HepG2 (cell line): ENCODE data around the gene SDR42E2. TPM values are rescaled to one million over a fixed set of nuclear protein-coding genes. Genes with fewer than 3 reads are reported as not detected.

Source experiments
- ATAC-seq: fragments of 200-7000 bp; cut with Tn5 transposase; 3 replicates; pipeline ENCODE4 v1.9.1; 2020; ENCODE audit warnings: mild to moderate bottlenecking, moderate library complexity
- BruUV-seq: library from RNA; stranded (reverse); fragments of 400-500 nt; replicated peaks from 2 replicates; lab custom pipeline; 2021; lab: Mats Ljungman, UMichigan
- CTCF ChIA-PET: fragments of 300-600 bp; formaldehyde crosslinking; extraction: SDS; loops from one replicate; lab custom pipeline; 2021; ENCODE audit warnings: low total read pairs, inconsistent platforms, low intra/inter-chr PET ratio; lab: Yijun Ruan, JAX
- POLR2A ChIA-PET: fragments of 350-600 bp; sonication (Branson Sonifier 250); formaldehyde crosslinking; loops from one replicate; lab custom pipeline; 2020; ENCODE audit warnings: antibody characterized with exemption, inconsistent platforms; lab: Yijun Ruan, JAX
- DNase-seq: peaks from one replicate; pipeline ENCODE4 v3.0.0-alpha.2; 2015; ENCODE audit warnings: low spot score
- FAIRE-seq: peaks from 3 replicates; lab custom pipeline; 2011; peaks lifted over from hg19 to GRCh38; lab: Jason Lieb, UNC
- H2AFZ ChIP-seq: one replicate; pipeline ENCODE4 v1.6.1; 2011; ENCODE audit warnings: low read length, inconsistent platforms
- H3K27ac ChIP-seq: fragments of 300-600 bp; 3 replicates; pipeline ENCODE4 v1.8.0; 2011; ENCODE audit warnings: mixed run types, mild to moderate bottlenecking, mixed read lengths, low read length, inconsistent platforms; ENCODE audit not compliant: insufficient read depth; ENCODE audit errors: extremely low read length
- H3K27me3 ChIP-seq, 2 experiments: fragments of 200-600 bp in 1 of 2; 2 replicates in 1 of 2; 3 replicates in 1 of 2; pipeline versions ENCODE4 v1.6.0 to v1.8.0; 2011; ENCODE audit warnings: low read length in 2 of 2, mild to moderate bottlenecking in 2 of 2, moderate library complexity in 2 of 2, inconsistent platforms in 1 of 2; ENCODE audit not compliant: insufficient read depth in 2 of 2, control insufficient read depth in 1 of 2
- H3K36me3 ChIP-seq, 2 experiments: fragments of 200-600 bp in 1 of 2; replicated peaks in 1 of 2; 2 replicates in 1 of 2; 3 replicates in 1 of 2; pipeline versions ENCODE4 v1.5.1 to v1.8.0; 2011; ENCODE audit warnings: low read length in 2 of 2, inconsistent platforms in 1 of 2; ENCODE audit not compliant: insufficient read depth in 2 of 2, control insufficient read depth in 1 of 2
- H3K4me1 ChIP-seq: 2 replicates; pipeline ENCODE4 v1.5.1; 2012; ENCODE audit warnings: low read length, inconsistent platforms; ENCODE audit not compliant: insufficient read depth
- H3K4me2 ChIP-seq: 2 replicates; pipeline ENCODE4 v1.6.0; 2011; ENCODE audit warnings: low read depth, low read length, inconsistent platforms
- H3K4me3 ChIP-seq, 3 experiments: fragments of 200-600 bp in 1 of 3; sonication (generic), shearing (Covaris generic) in 1 of 3; replicated peaks in 1 of 3; 2 replicates each; pipeline ENCODE4 v1.5.1; 2011 to 2016; ENCODE audit warnings: low read length in 3 of 3, inconsistent platforms in 2 of 3, low read depth in 2 of 3, mild to moderate bottlenecking in 2 of 3, control low read depth in 1 of 3, mixed read lengths in 1 of 3; ENCODE audit not compliant: insufficient read depth in 1 of 3
- H3K79me2 ChIP-seq: one replicate; pipeline ENCODE4 v1.6.1; 2011; ENCODE audit warnings: low read length, inconsistent platforms; ENCODE audit not compliant: insufficient read depth
- H3K9ac ChIP-seq: 2 replicates; pipeline ENCODE4 v1.6.0; 2011; ENCODE audit warnings: mild to moderate bottlenecking, low read depth, low read length, inconsistent platforms; ENCODE audit not compliant: insufficient read depth
- H3K9me3 ChIP-seq: 2 replicates; pipeline ENCODE4 v1.5.1; 2012; ENCODE audit warnings: mild to moderate bottlenecking, low read length
- H4K20me1 ChIP-seq: 2 replicates; pipeline ENCODE4 v1.6.0; 2011; ENCODE audit warnings: inconsistent platforms, mild to moderate bottlenecking, low read length, moderate library complexity; ENCODE audit not compliant: insufficient read depth
- ATM ChIP-seq: fragments of 450-650 bp; IDR thresholded peaks from 2 replicates; pipeline ENCODE4 v1.7.1; 2017; ENCODE audit warnings: mild to moderate bottlenecking, borderline replicate concordance
- FOXK2 ChIP-seq: fragments of 450-650 bp; IDR thresholded peaks from 2 replicates; pipeline ENCODE4 v1.6.1; 2016
- FOXO4 ChIP-seq: sonication (generic); formaldehyde crosslinking; conservative IDR thresholded peaks from 2 replicates; pipeline ENCODE4 v1.8.1; 2023; ENCODE audit warnings: missing genetic modification reagents
- MED8 ChIP-seq: sonication (generic); formaldehyde crosslinking; IDR thresholded peaks from 2 replicates; pipeline ENCODE4 v1.8.1; 2023; ENCODE audit warnings: mild to moderate bottlenecking, missing genetic modification reagents; ENCODE audit not compliant: insufficient replicate concordance
- MYPOP ChIP-seq: sonication (generic); formaldehyde crosslinking; IDR thresholded peaks from 2 replicates; pipeline ENCODE4 v1.8.1; 2023; ENCODE audit warnings: mild to moderate bottlenecking, moderate library complexity, missing genetic modification reagents
- NR3C1 ChIP-seq: sonication (generic); formaldehyde crosslinking; IDR thresholded peaks from 2 replicates; pipeline ENCODE4 v1.4.0; 2020; ENCODE audit warnings: missing genetic modification reagents
- PLRG1 ChIP-seq: fragments of 450-650 bp; conservative IDR thresholded peaks from 2 replicates; pipeline ENCODE4 v1.6.1; 2016
- POLR2AphosphoS2 ChIP-seq: IDR thresholded peaks from 2 replicates; pipeline ENCODE4 v1.6.1; 2011; ENCODE audit warnings: low read depth, low read length, improper control_type of control experiment
- ZNF121 ChIP-seq: sonication (generic); formaldehyde crosslinking; IDR thresholded peaks from 2 replicates; pipeline ENCODE4 v1.5.0; 2020; ENCODE audit warnings: mild to moderate bottlenecking, missing genetic modification reagents
- ZNF260 ChIP-seq: sonication (generic); formaldehyde crosslinking; IDR thresholded peaks from 2 replicates; pipeline ENCODE4 v1.4.0; 2020; ENCODE audit warnings: missing genetic modification reagents, low read depth, mild to moderate bottlenecking, borderline replicate concordance
- ZNF280D ChIP-seq: sonication (generic); formaldehyde crosslinking; IDR thresholded peaks from 2 replicates; pipeline ENCODE4 v1.5.1; 2020; ENCODE audit warnings: mild to moderate bottlenecking, missing genetic modification reagents
- ZNF496 ChIP-seq: sonication (generic); formaldehyde crosslinking; IDR thresholded peaks from 2 replicates; pipeline ENCODE4 v1.8.1; 2023; ENCODE audit warnings: mild to moderate bottlenecking, moderate library complexity, missing genetic modification reagents; ENCODE audit not compliant: insufficient replicate concordance
- ZNF772 ChIP-seq: sonication (generic); formaldehyde crosslinking; IDR thresholded peaks from 2 replicates; pipeline ENCODE4 v1.5.0; 2020; ENCODE audit warnings: mild to moderate bottlenecking, missing genetic modification reagents
- ZSCAN20 ChIP-seq: sonication (generic); formaldehyde crosslinking; IDR thresholded peaks from 2 replicates; pipeline ENCODE4 v1.4.0; 2020; ENCODE audit warnings: missing genetic modification reagents, mild to moderate bottlenecking, borderline replicate concordance
- WGBS: methylation state at CpG from one replicate; pipeline ENCODE4 v1.1.6; 2017; ENCODE audit warnings: low lambda C conversion rate; 5-methylcytosine and 5-hydroxymethylcytosine counted together
- in situ Hi-C: cut with HindIII; loops from 2 replicates; pipeline ENCODE4 v1.10.0; 2017; ENCODE audit warnings: low pct_unique_long_range_greater_than_20kb; ENCODE audit not compliant: extremely low pct_ligation_motif_present
- intact Hi-C: fragments of 100-400 bp; cut with micrococcal nuclease; formaldehyde crosslinking; loops from one replicate; pipeline ENCODE4 v1.10.0; 2022; ENCODE audit not compliant: unreplicated experiment
- polyA plus RNA-seq, 8 experiments: library from polyadenylated mRNA; depleted of rRNA in 3 of 8; stranded (reverse) in 7 of 8; unstranded in 1 of 8; fragments of >200 nt; fragmentation: Illumina TruSeq in 4 of 8; extraction: Trizol in 4 of 8; gene quantifications; 2 replicates each; pipeline versions ENCODE4 v1.2.1 to v1.2.3, GENCODE V29; 2011 to 2016; ENCODE audit warnings: low read depth in 4 of 8, missing spikeins in 1 of 8, mixed read lengths in 1 of 8; ENCODE audit not compliant: insufficient read depth in 1 of 8
- total RNA-seq, 5 experiments: library from RNA; depleted of rRNA; stranded (reverse); fragments of >200 nt; fragmentation: Illumina TruSeq; extraction: Trizol; gene quantifications; 2 replicates each; pipeline ENCODE4 v1.2.3, GENCODE V29; 2016; ENCODE audit warnings: low read depth in 1 of 5

The SDR42E2 gene
- total and polyA plus RNA-seq, 2 of the 13 experiments (the other 11 are each of a cell fraction or from before 2014, with no cell fraction given): 0.05 to 0.11 TPM

GRCh38 chr16:22116095-22116700, 46.1 kb upstream of the SDR42E2 start (continued):
- TF ChIP-seq FOXO4 (CRISPR knock-in tag) (no peak), ATM (peak; percentile 90), PLRG1 (peak; percentile 76; the same call in 1 of the 2 replicates), FOXK2 (peak; percentile 50)

- CTCF ChIA-PET: no interaction called here
- POLR2A ChIA-PET: no interaction called here
- no peaks in the 10 kb centered on the region for H4K20me1 ChIP-seq
- no peak overlapping the region for H2AFZ ChIP-seq
- H3K9ac ChIP-seq: no peak overlapping the region
- peaks cover 0 to 2% of the 10 kb centered on the region in 2 experiments; a peak in 1 of 5 replicates for H3K27me3 ChIP-seq
- H3K27ac ChIP-seq: no peak overlapping the region
- H3K36me3 ChIP-seq: no peaks in the 10 kb centered on the region
- WGBS: 47% methylated on average over 2 of the region's 2 CpGs
- H3K79me2 ChIP-seq: no peaks in the 10 kb centered on the region
- no peak overlapping the region for H3K4me2 ChIP-seq
- in situ Hi-C loops: no loop called here
- ATAC-seq: peak; percentile 19; the same call in 1 of the 3 replicates
- intact Hi-C loops: no loop called here
- BruUV-seq: no TSS peak
- H3K4me1 ChIP-seq: no peaks in the 10 kb centered on the region
- TF ChIP-seq ZNF496 (CRISPR knock-in tag) (no peak), ZNF772 (CRISPR knock-in tag) (no peak), MED8 (CRISPR knock-in tag) (no peak), MYPOP (no peak), ZNF260 (CRISPR knock-in tag) (no peak), NR3C1 (CRISPR knock-in tag) (no peak), ZNF280D (CRISPR knock-in tag) (no peak), ZSCAN20 (no peak), ZNF121 (CRISPR knock-in tag) (no peak), POLR2AphosphoS2 (no peak)
- FAIRE-seq: no peak
- no peak for DNase-seq
- H3K4me3 ChIP-seq: no peak overlapping the region
- H3K9me3 ChIP-seq: no peaks in the 10 kb centered on the region
These were observed 44.7 kb upstream of the SDR42E2 start for GRCh38 chr16:22117609-22118008.
